Tibial nerve (tissue), 4 donors: Measurements from ENCODE around the gene SDE2.

Source experiments
- EP300 ChIP-seq, 2 donors: sonication (generic); formaldehyde crosslinking; IDR thresholded peaks; one replicate each; pipeline ENCODE4 v1.6.1; 2017; ENCODE audit warnings: antibody characterized with exemption in 2 of 2, mild to moderate bottlenecking in 1 of 2
- TF ChIP-seq, protein P1 (sequence below), 5 experiments: fragments of 200-600 bp in 3 of 5; fragments of 450-650 bp in 2 of 5; sonication (generic) in 3 of 5; IDR thresholded peaks; one replicate each; pipeline ENCODE4 v1.5.1; 2016 to 2019; ENCODE audit warnings: antibody characterized with exemption in 5 of 5, mild to moderate bottlenecking in 3 of 5, moderate library complexity in 2 of 5

DNA sequence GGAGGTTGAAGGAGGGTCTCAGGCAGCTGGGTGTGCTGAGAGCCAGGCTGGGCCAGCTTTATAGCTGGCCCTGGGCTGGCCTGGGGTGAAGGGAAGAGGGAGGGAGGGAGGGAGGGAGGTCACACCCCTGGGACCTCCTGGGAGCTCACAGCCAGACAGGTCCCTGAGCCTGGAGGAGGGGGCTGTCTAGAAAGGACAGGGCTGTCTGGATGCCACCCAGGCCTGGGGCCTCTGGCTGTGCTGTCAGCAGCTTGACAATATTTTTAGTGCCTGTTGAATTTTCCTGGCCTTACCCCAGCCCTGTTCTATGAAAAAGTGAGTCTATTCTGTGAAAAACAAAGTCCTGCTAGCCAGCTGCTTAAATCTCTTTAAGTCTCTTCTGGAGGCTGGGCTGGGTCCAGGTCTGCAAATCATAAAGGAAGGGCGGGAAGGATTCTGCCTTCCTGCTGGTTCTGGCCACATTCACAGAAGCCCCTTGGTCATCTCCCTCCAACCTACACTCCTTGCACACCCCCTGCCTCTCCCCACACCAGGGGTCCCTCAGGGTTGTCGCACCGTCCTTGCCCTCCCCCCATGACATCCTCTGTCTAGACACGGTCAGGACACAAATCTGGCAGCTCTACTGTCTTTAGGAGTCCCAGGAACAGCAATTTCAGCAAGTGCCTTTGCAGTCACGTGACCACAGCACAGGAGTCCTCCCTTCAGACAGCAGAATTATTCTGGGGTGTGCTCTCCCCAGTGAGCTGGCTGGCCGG is 57.8 kb downstream of the SDE2 start, which contains the start of gene LEFTY2:
- TF ChIP-seq, protein P1, sequence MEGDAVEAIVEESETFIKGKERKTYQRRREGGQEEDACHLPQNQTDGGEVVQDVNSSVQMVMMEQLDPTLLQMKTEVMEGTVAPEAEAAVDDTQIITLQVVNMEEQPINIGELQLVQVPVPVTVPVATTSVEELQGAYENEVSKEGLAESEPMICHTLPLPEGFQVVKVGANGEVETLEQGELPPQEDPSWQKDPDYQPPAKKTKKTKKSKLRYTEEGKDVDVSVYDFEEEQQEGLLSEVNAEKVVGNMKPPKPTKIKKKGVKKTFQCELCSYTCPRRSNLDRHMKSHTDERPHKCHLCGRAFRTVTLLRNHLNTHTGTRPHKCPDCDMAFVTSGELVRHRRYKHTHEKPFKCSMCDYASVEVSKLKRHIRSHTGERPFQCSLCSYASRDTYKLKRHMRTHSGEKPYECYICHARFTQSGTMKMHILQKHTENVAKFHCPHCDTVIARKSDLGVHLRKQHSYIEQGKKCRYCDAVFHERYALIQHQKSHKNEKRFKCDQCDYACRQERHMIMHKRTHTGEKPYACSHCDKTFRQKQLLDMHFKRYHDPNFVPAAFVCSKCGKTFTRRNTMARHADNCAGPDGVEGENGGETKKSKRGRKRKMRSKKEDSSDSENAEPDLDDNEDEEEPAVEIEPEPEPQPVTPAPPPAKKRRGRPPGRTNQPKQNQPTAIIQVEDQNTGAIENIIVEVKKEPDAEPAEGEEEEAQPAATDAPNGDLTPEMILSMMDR (IDR thresholded peaks at IDR 0.05) = no peak
- no peak for TF ChIP-seq EP300 (IDR thresholded peaks at IDR 0.05)
